Uterus (tissue), 4 donors: ENCODE results near the gene MAP4K4. TPM values are rescaled to one million over a fixed set of nuclear protein-coding genes. Genes with fewer than 3 reads are reported as not detected.

Experiments
- DNase-seq, 2 donors: peaks; one replicate each; pipeline ENCODE4 v3.0.0-alpha.2; 2019 to 2020
- H3K27ac ChIP-seq, 2 donors: fragments of 200-600 bp; sonication (generic); 1 replicate in 1 of 2; 2 replicates in 1 of 2; pipeline ENCODE4 v1.5.1; 2016 to 2018
- H3K27me3 ChIP-seq, 2 donors: fragments of 200-600 bp; sonication (generic); one replicate each; pipeline ENCODE4 v1.5.1; 2018 to 2019; ENCODE audit warnings: control low read depth in 1 of 2
- H3K36me3 ChIP-seq, 2 donors: fragments of 200-600 bp; sonication (generic); one replicate each; pipeline ENCODE4 v1.5.1; 2019; ENCODE audit warnings: control low read depth in 1 of 2
- H3K4me1 ChIP-seq, 2 donors: fragments of 200-600 bp; sonication (generic); one replicate each; pipeline ENCODE4 v1.5.1; 2018 to 2019; ENCODE audit warnings: control low read depth in 1 of 2
- H3K4me3 ChIP-seq, 2 donors: fragments of 200-600 bp; sonication (generic); 1 replicate in 1 of 2; 2 replicates in 1 of 2; pipeline ENCODE4 v1.5.1; 2018 to 2019; ENCODE audit warnings: mild to moderate bottlenecking in 1 of 2
- H3K9me3 ChIP-seq, 2 donors: fragments of 200-600 bp; sonication (generic); one replicate each; pipeline ENCODE4 v1.5.1; 2019; ENCODE audit warnings: control low read depth in 1 of 2
- CTCF ChIP-seq, 4 experiments: fragments of 200-600 bp in 2 of 4; fragments of 450-650 bp in 2 of 4; sonication (generic) in 2 of 4; IDR thresholded peaks; one replicate each; pipeline ENCODE4 v1.5.1; 2016 to 2019; ENCODE audit warnings: antibody characterized with exemption in 4 of 4, mild to moderate bottlenecking in 2 of 4, moderate library complexity in 1 of 4
- POLR2A ChIP-seq, 2 donors: fragments of 450-650 bp; IDR thresholded peaks; one replicate each; pipeline ENCODE4 v1.6.1; 2016; ENCODE audit warnings: antibody characterized with exemption in 2 of 2, mild to moderate bottlenecking in 1 of 2, moderate library complexity in 1 of 2
- intact Hi-C: fragments of 100-400 bp; cut with DNase I; formaldehyde crosslinking; loops from one replicate; pipeline ENCODE4 v1.15.1; 2023; ENCODE audit warnings: low total_unique reads
- total RNA-seq, 4 donors: library from RNA; depleted of rRNA in 3 of 4; stranded (reverse); fragments of >200 nt in 3 of 4; gene quantifications; one replicate each; pipeline versions ENCODE4 v1.1.0 to v1.2.4, GENCODE V29; 2014 to 2023
- donor health status: DM: yes; HTN: yes; CAD: no.

MAP4K4 gene
- total RNA-seq, 4 donors from 2014 or later: 17.9 to 87.2 (median 55.4) TPM

- Histone ChIP-seq H3K36me3 (no peaks in the 10 kb centered on the region), H3K27me3 (no peaks in the 10 kb centered on the region), H3K4me3 (no peak overlapping the region), H3K9me3 (no peaks in the 10 kb centered on the region), H3K27ac (no peak overlapping the region), H3K4me1 (no peaks in the 10 kb centered on the region)
- intact Hi-C loops: no loop called here
- TF ChIP-seq POLR2A (IDR thresholded peaks at IDR 0.05): no peak
- no peak for TF ChIP-seq CTCF (IDR thresholded peaks at IDR 0.05)
- DNase-seq: no peak
Observed at GRCh38 chr2:101729521-101730190, 32.1 kb downstream of the MAP4K4 start.

- Histone ChIP-seq H3K9me3 (no peaks in the 10 kb centered on the region), H3K27ac (no peak overlapping the region), H3K4me3 (no peak overlapping the region), H3K36me3 (no peaks in the 10 kb centered on the region), H3K27me3 (no peaks in the 10 kb centered on the region), H3K4me1 (peaks cover 0 to 3% of the 10 kb centered on the region in 2 donors)
- intact Hi-C loops: no loop called here
- no peak for DNase-seq
- TF ChIP-seq CTCF (IDR thresholded peaks at IDR 0.05) (no peak), POLR2A (IDR thresholded peaks at IDR 0.05) (no peak)
Observed at GRCh38 chr2:101731221-101732054, 33.9 kb downstream of the MAP4K4 start.

GRCh38 chr2:101732199-101732598, 34.7 kb downstream of the MAP4K4 start:
- no peak for DNase-seq
- intact Hi-C loops: no loop called here
- Histone ChIP-seq H3K9me3 (no peaks in the 10 kb centered on the region), H3K27ac (no peak overlapping the region), H3K36me3 (no peaks in the 10 kb centered on the region), H3K27me3 (no peaks in the 10 kb centered on the region), H3K4me3 (no peak overlapping the region), H3K4me1 (peaks cover 0 to 3% of the 10 kb centered on the region in 2 donors)
- TF ChIP-seq CTCF (IDR thresholded peaks at IDR 0.05): no peak
- TF ChIP-seq POLR2A (IDR thresholded peaks at IDR 0.05): no peak

GRCh38 chr2:101732773-101733256, 35.3 kb downstream of the MAP4K4 start:
- Histone ChIP-seq H3K27ac (no peak overlapping the region), H3K27me3 (no peaks in the 10 kb centered on the region), H3K4me3 (no peak overlapping the region), H3K9me3 (no peaks in the 10 kb centered on the region), H3K4me1 (peaks cover 0 to 3% of the 10 kb centered on the region in 2 donors), H3K36me3 (no peaks in the 10 kb centered on the region)
- DNase-seq: no peak
- intact Hi-C loops: no loop called here
- TF ChIP-seq CTCF (IDR thresholded peaks at IDR 0.05) (no peak), POLR2A (IDR thresholded peaks at IDR 0.05) (no peak)
